PC-9 (cell line): ENCODE data around the gene MDM4. TPM values are rescaled to one million over a fixed set of nuclear protein-coding genes. Genes with fewer than 3 reads are reported as not detected.

ENCODE experiments used
- BruUV-seq: library from RNA; stranded (reverse); fragments of 400-500 nt; replicated peaks from 2 replicates; lab custom pipeline; 2021; lab: Mats Ljungman, UMichigan
- CTCF ChIA-PET: fragments of 300-600 bp; sonication (Branson Sonifier 250); formaldehyde crosslinking; loops from one replicate; lab custom pipeline; 2022; ENCODE audit warnings: antibody characterized with exemption; lab: Charles Lee
- POLR2A ChIA-PET: fragments of 300-600 bp; sonication (Branson Sonifier 250); formaldehyde crosslinking; loops from one replicate; lab custom pipeline; 2022; ENCODE audit warnings: antibody characterized with exemption; ENCODE audit not compliant: unreplicated experiment; lab: Charles Lee
- DNase-seq, 2 experiments: peaks; one replicate each; pipeline versions ENCODE4 v3.0.0 to v3.0.0-alpha.2; 2015 to 2022; ENCODE audit warnings: mixed read lengths in 1 of 2
- H2AFZ ChIP-seq: fragments of 200-600 bp; sonication (generic); 2 replicates; pipeline ENCODE4 v1.8.1; 2017; ENCODE audit warnings: antibody characterized with exemption
- H3F3A ChIP-seq: fragments of 200-600 bp; sonication (generic); 2 replicates; pipeline ENCODE4 v1.8.1; 2017; ENCODE audit warnings: antibody characterized with exemption, mild to moderate bottlenecking, low read depth; ENCODE audit not compliant: insufficient read depth
- H3K27ac ChIP-seq: fragments of 200-600 bp; sonication (generic); 2 replicates; pipeline ENCODE4 v1.6.1; 2016; ENCODE audit warnings: mixed run types
- H3K27me3 ChIP-seq: fragments of 200-600 bp; sonication (generic); 2 replicates; pipeline ENCODE4 v1.6.1; 2016; ENCODE audit warnings: low read depth, mixed run types; ENCODE audit not compliant: insufficient read depth
- H3K36me3 ChIP-seq: fragments of 200-600 bp; sonication (generic); 2 replicates; pipeline ENCODE4 v1.6.1; 2016; ENCODE audit warnings: low read depth, mixed run types
- H3K4me1 ChIP-seq: fragments of 200-600 bp; sonication (generic); replicated peaks from 2 replicates; pipeline ENCODE4 v1.6.1; 2016; ENCODE audit warnings: mixed run types; ENCODE audit not compliant: insufficient read depth
- H3K4me2 ChIP-seq: fragments of 200-600 bp; sonication (generic); 2 replicates; pipeline ENCODE4 v1.6.1; 2017; ENCODE audit warnings: mixed run types
- H3K4me3 ChIP-seq: fragments of 200-600 bp; sonication (generic); 2 replicates; pipeline ENCODE4 v1.6.1; 2016; ENCODE audit warnings: mixed run types
- H3K79me2 ChIP-seq: fragments of 200-600 bp; sonication (generic); 2 replicates; pipeline ENCODE4 v1.6.1; 2017; ENCODE audit warnings: low read depth, mixed run types
- H3K9me2 ChIP-seq: fragments of 200-600 bp; sonication (generic); 2 replicates; pipeline ENCODE4 v1.8.1; 2017; ENCODE audit warnings: mild to moderate bottlenecking; ENCODE audit not compliant: insufficient read depth
- H3K9me3 ChIP-seq: fragments of 200-600 bp; sonication (generic); 2 replicates; pipeline ENCODE4 v1.8.1; 2016; ENCODE audit warnings: low read depth; ENCODE audit not compliant: insufficient read depth
- H4K20me1 ChIP-seq: fragments of 200-600 bp; sonication (generic); 2 replicates; pipeline ENCODE4 v1.8.1; 2017; ENCODE audit not compliant: insufficient read depth
- CTCF ChIP-seq: fragments of 200-600 bp; sonication (generic); conservative IDR thresholded peaks from 2 replicates; pipeline ENCODE4 v1.6.1; 2017; ENCODE audit warnings: mixed run types, antibody characterized with exemption, mild to moderate bottlenecking, moderate library complexity
- EZH2 ChIP-seq: fragments of 200-600 bp; sonication (generic); IDR thresholded peaks from 2 replicates; pipeline ENCODE4 v1.8.0; 2017; ENCODE audit warnings: antibody characterized with exemption, low read depth
- intact Hi-C: fragments of 100-400 bp; cut with micrococcal nuclease; formaldehyde crosslinking; loops from one replicate; pipeline ENCODE4 v1.10.0; 2022; ENCODE audit not compliant: unreplicated experiment
- total RNA-seq: library from RNA; stranded (reverse); gene quantifications from 2 replicates; pipeline ENCODE4 v1.2.3, GENCODE V29; 2021

MDM4 gene
- total RNA-seq, 1 experiment from 2014 or later, result 69.2 TPM

GRCh38 chr1:204605791-204606190 lies 89.6 kb downstream of the MDM4 start:
- Histone ChIP-seq H3K9me2 (no peaks in the 10 kb centered on the region), H3K27me3 (peaks cover 12% of the 10 kb centered on the region; the same call in 1 of the 2 replicates), H3K4me1 (no peaks in the 10 kb centered on the region), H2AFZ (no peak overlapping the region), H3K27ac (no peak overlapping the region), H3K79me2 (no peaks in the 10 kb centered on the region), H3K4me3 (no peak overlapping the region), H3K9me3 (no peaks in the 10 kb centered on the region), H4K20me1 (no peaks in the 10 kb centered on the region), H3K4me2 (no peak overlapping the region), H3K36me3 (no peaks in the 10 kb centered on the region), H3F3A (no peaks in the 10 kb centered on the region)
- no TSS peak for BruUV-seq
- TF ChIP-seq CTCF (no peak), EZH2 (no peak)
- CTCF ChIA-PET, result no interaction called here
- intact Hi-C loops, result no loop called here
- POLR2A ChIA-PET, result no interaction called here
- no peak for DNase-seq

Other genes with a start within 250 kb of the MDM4 start
- 52.0 and 53.1 TPM in 2 replicates for gene PLEKHA6, start 156.5 kb upstream of the MDM4 start, total RNA-seq
- gene PPP1R15B, start 104.6 kb upstream of the MDM4 start, total RNA-seq, result 37.3 and 40.9 TPM in 2 replicates
- 51.6 and 52.4 TPM in 2 replicates for gene PIK3C2B, start 21.6 kb upstream of the MDM4 start, total RNA-seq
- gene LRRN2, start 169.3 kb downstream of the MDM4 start, total RNA-seq, result 4.6 and 7.0 TPM in 2 replicates